ENCODE measurements around the gene CTXND1. TPM values are rescaled to one million over a fixed set of nuclear protein-coding genes. Genes with fewer than 3 reads are reported as not detected.

CTXND1 gene
- total RNA-seq, 1 experiment from 2014 or later, result 0.04 TPM

DNA sequence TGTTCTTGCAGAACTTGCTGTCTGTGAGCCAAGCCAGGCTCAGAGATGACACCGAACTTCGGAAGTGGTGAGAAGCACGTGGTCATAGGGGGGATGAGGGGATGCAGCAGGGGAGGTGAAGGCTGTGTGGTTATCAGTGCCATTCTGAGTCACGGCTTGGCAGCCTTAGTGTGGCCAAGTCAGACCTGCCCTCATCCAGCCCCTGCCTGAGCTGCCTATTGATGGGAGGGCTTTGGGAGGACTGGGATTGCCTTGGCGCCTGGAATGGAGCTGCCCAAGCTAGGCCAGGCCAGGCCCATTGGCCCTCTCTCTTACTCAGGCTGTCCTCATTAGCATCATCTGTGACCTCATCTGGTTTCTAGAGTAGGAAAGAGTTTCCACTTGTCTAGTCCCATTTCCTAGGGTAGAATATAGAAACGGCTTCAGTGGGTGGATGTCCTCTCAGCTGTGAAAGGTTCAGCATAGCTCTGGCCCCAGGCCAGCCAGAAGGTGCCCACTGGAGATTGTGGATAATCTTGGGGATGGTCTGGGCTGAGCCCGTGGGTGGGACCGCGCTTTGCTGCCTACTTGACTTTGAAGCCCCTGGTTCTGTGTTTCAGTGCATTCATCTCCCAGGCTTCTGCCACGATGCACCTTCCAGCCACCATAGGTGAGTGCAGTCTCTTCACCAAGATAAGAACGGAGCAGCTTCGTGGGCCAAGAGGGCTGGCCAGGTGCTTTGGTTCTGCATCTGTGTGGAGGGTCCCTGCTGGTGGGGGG, 92.0 kb downstream of the CTXND1 start:
- ATAC-seq, result no peak

GRCh38 chr15:80159301-80159700, 92.7 kb downstream of the CTXND1 start:
- ATAC-seq, result no peak
- peaks cover 8% of the 10 kb centered on the region for H3K4me1 Mint-ChIP-seq
- no peak overlapping the region for H3K4me3 Mint-ChIP-seq
- DNase-seq (ENCODE audit: low spot score), result no peak
- ChIA-PET CTCF (no interaction called here), POLR2A (no interaction called here)
- H3K36me3 Mint-ChIP-seq, result peaks cover 27% of the 10 kb centered on the region
- no peak overlapping the region for H3K27ac Mint-ChIP-seq
- H3K9me3 Mint-ChIP-seq, result no peaks in the 10 kb centered on the region
- TF ChIP-seq ZNF232 (CRISPR knock-in tag; IDR thresholded peaks at IDR 0.05) (no peak), GRHL2 (CRISPR knock-in tag; IDR thresholded peaks at IDR 0.05; ENCODE audit: insufficient replicate concordance, severe bottlenecking) (no peak), ELF4 (CRISPR knock-in tag; IDR thresholded peaks at IDR 0.05; ENCODE audit: low read depth) (no peak), ZNF138 (CRISPR knock-in tag; conservative IDR thresholded peaks at IDR 0.05) (no peak), TP53 (CRISPR knock-in tag; IDR thresholded peaks at IDR 0.05) (no peak), SP1 (CRISPR knock-in tag; conservative IDR thresholded peaks at IDR 0.05) (no peak), NFYB (CRISPR knock-in tag; conservative IDR thresholded peaks at IDR 0.05; ENCODE audit: low read depth) (no peak), OVOL2 (CRISPR knock-in tag; IDR thresholded peaks at IDR 0.05; ENCODE audit: borderline replicate concordance) (no peak), ZNF317 (CRISPR knock-in tag; IDR thresholded peaks at IDR 0.05; ENCODE audit: borderline replicate concordance, low read depth) (no peak), ZNF263 (CRISPR knock-in tag; IDR thresholded peaks at IDR 0.05; ENCODE audit: low read depth) (no peak), RELA (CRISPR knock-in tag; IDR thresholded peaks at IDR 0.05; ENCODE audit: borderline replicate concordance) (no peak), ATF1 (CRISPR knock-in tag; IDR thresholded peaks at IDR 0.05) (no peak), SMAD4 (CRISPR knock-in tag; IDR thresholded peaks at IDR 0.05) (no peak), NR2C2 (CRISPR knock-in tag; IDR thresholded peaks at IDR 0.05) (no peak), ZNF671 (CRISPR knock-in tag; IDR thresholded peaks at IDR 0.05) (no peak)
- TF ChIP-seq, protein P1, sequence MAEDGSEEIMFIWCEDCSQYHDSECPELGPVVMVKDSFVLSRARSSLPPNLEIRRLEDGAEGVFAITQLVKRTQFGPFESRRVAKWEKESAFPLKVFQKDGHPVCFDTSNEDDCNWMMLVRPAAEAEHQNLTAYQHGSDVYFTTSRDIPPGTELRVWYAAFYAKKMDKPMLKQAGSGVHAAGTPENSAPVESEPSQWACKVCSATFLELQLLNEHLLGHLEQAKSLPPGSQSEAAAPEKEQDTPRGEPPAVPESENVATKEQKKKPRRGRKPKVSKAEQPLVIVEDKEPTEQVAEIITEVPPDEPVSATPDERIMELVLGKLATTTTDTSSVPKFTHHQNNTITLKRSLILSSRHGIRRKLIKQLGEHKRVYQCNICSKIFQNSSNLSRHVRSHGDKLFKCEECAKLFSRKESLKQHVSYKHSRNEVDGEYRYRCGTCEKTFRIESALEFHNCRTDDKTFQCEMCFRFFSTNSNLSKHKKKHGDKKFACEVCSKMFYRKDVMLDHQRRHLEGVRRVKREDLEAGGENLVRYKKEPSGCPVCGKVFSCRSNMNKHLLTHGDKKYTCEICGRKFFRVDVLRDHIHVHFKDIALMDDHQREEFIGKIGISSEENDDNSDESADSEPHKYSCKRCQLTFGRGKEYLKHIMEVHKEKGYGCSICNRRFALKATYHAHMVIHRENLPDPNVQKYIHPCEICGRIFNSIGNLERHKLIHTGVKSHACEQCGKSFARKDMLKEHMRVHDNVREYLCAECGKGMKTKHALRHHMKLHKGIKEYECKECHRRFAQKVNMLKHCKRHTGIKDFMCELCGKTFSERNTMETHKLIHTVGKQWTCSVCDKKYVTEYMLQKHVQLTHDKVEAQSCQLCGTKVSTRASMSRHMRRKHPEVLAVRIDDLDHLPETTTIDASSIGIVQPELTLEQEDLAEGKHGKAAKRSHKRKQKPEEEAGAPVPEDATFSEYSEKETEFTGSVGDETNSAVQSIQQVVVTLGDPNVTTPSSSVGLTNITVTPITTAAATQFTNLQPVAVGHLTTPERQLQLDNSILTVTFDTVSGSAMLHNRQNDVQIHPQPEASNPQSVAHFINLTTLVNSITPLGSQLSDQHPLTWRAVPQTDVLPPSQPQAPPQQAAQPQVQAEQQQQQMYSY (CRISPR knock-in tag; IDR thresholded peaks at IDR 0.05), result no peak
- no peaks in the 10 kb centered on the region for H3K27me3 Mint-ChIP-seq (ENCODE audit: low read depth)

More for the DNA sequence above, 92.0 kb downstream of the CTXND1 start:
- Mint-ChIP-seq H3K4me1 (peaks cover under 1% of the 10 kb centered on the region; the same call in 1 of the 2 replicates), H3K27ac (no peak overlapping the region), H3K27me3 (ENCODE audit: low read depth) (no peaks in the 10 kb centered on the region), H3K9me3 (no peaks in the 10 kb centered on the region), H3K36me3 (peaks cover 30% of the 10 kb centered on the region), H3K4me3 (no peak overlapping the region)
- TF ChIP-seq SOX15 (CRISPR knock-in tag; IDR thresholded peaks at IDR 0.05), result no peak
- no peak for TF ChIP-seq HMGA2 (CRISPR knock-in tag; IDR thresholded peaks at IDR 0.05)
- no peak for TF ChIP-seq ZNF263 (CRISPR knock-in tag; IDR thresholded peaks at IDR 0.05; ENCODE audit: low read depth)
- no peak for TF ChIP-seq IRF1 (CRISPR knock-in tag; IDR thresholded peaks at IDR 0.05)
- TF ChIP-seq CREM (CRISPR knock-in tag; IDR thresholded peaks at IDR 0.05), result no peak
- CTCF ChIA-PET, result interaction anchor here (1.4 to 1.9 kb wide), 2 partner anchors 13 to 24 kb away, joined by 4 to 6 read pairs; no protein-coding TSS in a partner anchor
- no peak for DNase-seq (ENCODE audit: low spot score)
- POLR2A ChIA-PET, result interaction anchor here (1.1 kb wide), 1 partner anchor 101 kb away, joined by 3 read pairs; the partner anchor contains the start of gene ZFAND6

All from WTC11 (cell line).